Measurements from ENCODE around the gene NTRK2.

Gene NTRK2

DNA sequence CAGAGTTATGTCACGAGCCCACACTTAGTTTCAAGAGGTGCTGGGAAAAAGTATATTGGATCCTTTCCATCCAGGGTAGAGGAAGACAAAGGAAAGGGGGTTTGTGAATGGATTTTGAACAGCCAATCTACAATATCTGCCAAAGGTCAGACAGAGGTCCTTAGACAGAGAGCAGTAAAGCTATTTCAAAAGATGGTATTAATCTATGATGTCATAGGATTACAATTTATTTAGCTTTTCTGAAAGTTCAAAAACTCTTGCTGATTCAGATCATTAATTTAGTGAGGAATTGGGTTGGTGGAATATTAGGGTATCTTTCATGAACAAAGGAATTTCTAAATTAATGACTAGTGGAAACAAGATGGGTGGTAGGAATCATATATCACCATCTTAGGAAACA lies 126.9 kb downstream of the NTRK2 start:
- Histone ChIP-seq H3K4me1 (ENCODE audit: insufficient read depth, low read length) (no peaks in the 10 kb centered on the region), H3K27me3 (ENCODE audit: insufficient read depth, low read length, poor library complexity) (no peaks in the 10 kb centered on the region), H4K20me1 (ENCODE audit: insufficient read depth, low read length) (no peaks in the 10 kb centered on the region), H3K4me2 (ENCODE audit: insufficient read depth, low read length) (no peak overlapping the region), H3K4me3 (ENCODE audit: low read depth in 1 of 2, low read length in 2 of 2) (no peak overlapping the region), H3K9ac (ENCODE audit: low read depth, low read length) (no peak overlapping the region), H3K27ac (ENCODE audit: low read length) (no peak overlapping the region), H3K36me3 (ENCODE audit: insufficient read depth, low read length) (no peaks in the 10 kb centered on the region), H3K79me2 (ENCODE audit: insufficient read depth, low read length) (no peaks in the 10 kb centered on the region), H2AFZ (ENCODE audit: low read depth, low read length) (no peak overlapping the region), H3K9me3 (ENCODE audit: insufficient read depth, low read length, severe bottlenecking) (no peaks in the 10 kb centered on the region)
- DNase-seq, result no peak
- TF ChIP-seq, protein P1, sequence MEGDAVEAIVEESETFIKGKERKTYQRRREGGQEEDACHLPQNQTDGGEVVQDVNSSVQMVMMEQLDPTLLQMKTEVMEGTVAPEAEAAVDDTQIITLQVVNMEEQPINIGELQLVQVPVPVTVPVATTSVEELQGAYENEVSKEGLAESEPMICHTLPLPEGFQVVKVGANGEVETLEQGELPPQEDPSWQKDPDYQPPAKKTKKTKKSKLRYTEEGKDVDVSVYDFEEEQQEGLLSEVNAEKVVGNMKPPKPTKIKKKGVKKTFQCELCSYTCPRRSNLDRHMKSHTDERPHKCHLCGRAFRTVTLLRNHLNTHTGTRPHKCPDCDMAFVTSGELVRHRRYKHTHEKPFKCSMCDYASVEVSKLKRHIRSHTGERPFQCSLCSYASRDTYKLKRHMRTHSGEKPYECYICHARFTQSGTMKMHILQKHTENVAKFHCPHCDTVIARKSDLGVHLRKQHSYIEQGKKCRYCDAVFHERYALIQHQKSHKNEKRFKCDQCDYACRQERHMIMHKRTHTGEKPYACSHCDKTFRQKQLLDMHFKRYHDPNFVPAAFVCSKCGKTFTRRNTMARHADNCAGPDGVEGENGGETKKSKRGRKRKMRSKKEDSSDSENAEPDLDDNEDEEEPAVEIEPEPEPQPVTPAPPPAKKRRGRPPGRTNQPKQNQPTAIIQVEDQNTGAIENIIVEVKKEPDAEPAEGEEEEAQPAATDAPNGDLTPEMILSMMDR (IDR thresholded peaks at IDR 0.05; ENCODE audit: borderline replicate concordance, extremely low read depth, low read length, poor library complexity, severe bottlenecking), result no peak
- no peak for TF ChIP-seq EZH2 (IDR thresholded peaks at IDR 0.05; ENCODE audit: borderline replicate concordance, low read depth, low read length, severe bottlenecking)
- ATAC-seq (ENCODE audit: insufficient read depth, low read depth), result no peak

DNA sequence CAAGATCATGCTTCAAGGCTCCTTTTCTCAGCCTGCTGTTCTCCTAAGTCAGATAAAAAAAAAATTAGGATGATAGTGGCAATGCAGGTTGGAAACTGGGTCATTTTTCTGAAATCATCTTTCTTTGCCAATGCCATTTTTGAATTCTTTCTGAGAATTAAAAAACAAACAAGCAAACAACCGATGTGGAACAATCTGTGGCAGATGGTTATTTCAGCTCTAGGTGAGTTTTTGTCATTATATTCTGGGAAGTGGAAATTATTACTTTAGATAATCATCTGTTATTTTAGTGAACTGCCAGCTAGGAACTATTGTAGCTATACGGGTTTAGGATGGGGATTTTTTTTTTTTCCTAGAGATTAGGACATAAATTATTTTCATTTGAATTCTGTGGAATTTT lies 129.7 kb downstream of the NTRK2 start:
- H3K27ac ChIP-seq (ENCODE audit: low read length), result no peak overlapping the region
- H3K27me3 ChIP-seq (ENCODE audit: insufficient read depth, low read length, poor library complexity), result no peaks in the 10 kb centered on the region
- no peak overlapping the region for H2AFZ ChIP-seq (ENCODE audit: low read depth, low read length)
- H3K9ac ChIP-seq (ENCODE audit: low read depth, low read length), result no peak overlapping the region
- H3K4me3 ChIP-seq (ENCODE audit: low read depth in 1 of 2, low read length in 2 of 2), result no peak overlapping the region
- no peaks in the 10 kb centered on the region for H4K20me1 ChIP-seq (ENCODE audit: insufficient read depth, low read length)
- H3K9me3 ChIP-seq (ENCODE audit: insufficient read depth, low read length, severe bottlenecking), result no peaks in the 10 kb centered on the region
- no peak for TF ChIP-seq EZH2 (IDR thresholded peaks at IDR 0.05; ENCODE audit: borderline replicate concordance, low read depth, low read length, severe bottlenecking)
- H3K4me1 ChIP-seq (ENCODE audit: insufficient read depth, low read length), result no peaks in the 10 kb centered on the region
- no peak for ATAC-seq (ENCODE audit: insufficient read depth, low read depth)
- H3K36me3 ChIP-seq (ENCODE audit: insufficient read depth, low read length), result no peaks in the 10 kb centered on the region
- H3K4me2 ChIP-seq (ENCODE audit: insufficient read depth, low read length), result no peak overlapping the region
- DNase-seq, result no peak
- H3K79me2 ChIP-seq (ENCODE audit: insufficient read depth, low read length), result no peaks in the 10 kb centered on the region

DNA sequence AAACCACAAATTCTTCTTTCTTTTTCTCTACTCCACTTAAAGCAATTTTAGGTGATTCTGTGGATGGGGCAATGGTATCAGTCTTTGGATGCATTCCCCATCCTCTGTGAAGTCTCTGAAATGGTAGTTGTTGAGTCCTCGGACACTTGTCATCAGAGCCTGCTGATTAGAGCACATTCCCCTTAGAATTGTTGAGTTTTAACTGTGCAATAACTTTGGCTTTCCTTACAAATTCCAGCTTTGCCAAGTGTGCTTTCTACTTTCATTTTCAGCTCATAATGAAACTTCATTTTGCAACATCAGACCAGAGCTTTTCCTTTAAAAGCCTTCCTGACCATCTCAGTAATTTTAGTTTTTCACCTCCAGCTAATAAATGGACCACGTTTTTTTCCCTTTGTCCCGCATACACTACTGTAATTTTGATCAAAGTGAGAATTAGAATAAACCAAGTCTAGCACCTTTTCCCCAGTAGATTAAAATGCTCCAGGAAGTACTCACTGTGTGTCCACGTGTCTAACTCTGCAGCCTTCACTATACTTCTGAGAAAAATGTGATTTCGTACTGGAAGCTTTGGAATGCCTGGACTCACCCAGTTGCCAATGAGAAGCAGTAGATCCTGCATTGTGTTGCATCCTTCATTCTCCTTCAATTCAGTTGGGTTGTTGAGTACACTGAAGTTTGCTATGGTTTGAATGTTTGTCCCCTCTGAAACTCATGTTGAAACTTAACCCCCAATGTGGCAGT lies 135.6 kb downstream of the NTRK2 start:
- Histone ChIP-seq H3K9me3 (ENCODE audit: insufficient read depth, low read length, severe bottlenecking) (no peaks in the 10 kb centered on the region), H2AFZ (ENCODE audit: low read depth, low read length) (no peak overlapping the region), H3K27ac (ENCODE audit: low read length) (no peak overlapping the region), H3K4me3 (ENCODE audit: low read depth in 1 of 2, low read length in 2 of 2) (no peak overlapping the region), H3K79me2 (ENCODE audit: insufficient read depth, low read length) (no peaks in the 10 kb centered on the region), H3K9ac (ENCODE audit: low read depth, low read length) (no peak overlapping the region), H3K36me3 (ENCODE audit: insufficient read depth, low read length) (no peaks in the 10 kb centered on the region), H3K27me3 (ENCODE audit: insufficient read depth, low read length, poor library complexity) (no peaks in the 10 kb centered on the region), H4K20me1 (ENCODE audit: insufficient read depth, low read length) (no peaks in the 10 kb centered on the region), H3K4me2 (ENCODE audit: insufficient read depth, low read length) (no peak overlapping the region), H3K4me1 (ENCODE audit: insufficient read depth, low read length) (no peaks in the 10 kb centered on the region)
- no peak for DNase-seq
- ATAC-seq (ENCODE audit: insufficient read depth, low read depth), result no peak
- TF ChIP-seq, protein P1 (IDR thresholded peaks at IDR 0.05; ENCODE audit: borderline replicate concordance, extremely low read depth, low read length, poor library complexity, severe bottlenecking), result no peak
- TF ChIP-seq EZH2 (IDR thresholded peaks at IDR 0.05; ENCODE audit: borderline replicate concordance, low read depth, low read length, severe bottlenecking), result no peak

DNA sequence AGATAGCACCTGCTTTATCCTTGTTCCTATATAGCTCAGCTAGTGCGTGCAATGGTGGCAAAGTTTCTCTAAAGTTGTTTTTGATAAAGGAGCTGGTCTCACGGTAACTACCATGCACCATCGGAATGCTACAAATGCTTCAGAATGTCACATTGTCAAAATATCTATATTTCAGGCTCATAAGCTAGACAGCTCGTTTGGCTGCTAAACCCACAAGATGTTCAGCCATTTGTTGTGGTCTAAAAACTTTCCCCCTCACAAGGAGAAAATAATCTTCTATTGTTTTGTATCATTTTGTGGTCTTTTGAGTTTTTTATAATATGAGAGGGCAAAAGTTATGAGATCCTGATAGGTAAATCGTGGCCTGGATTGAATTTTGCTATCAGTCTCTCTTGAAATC lies 137.9 kb downstream of the NTRK2 start:
- Histone ChIP-seq H3K4me1 (ENCODE audit: insufficient read depth, low read length) (no peaks in the 10 kb centered on the region), H3K9me3 (ENCODE audit: insufficient read depth, low read length, severe bottlenecking) (no peaks in the 10 kb centered on the region), H3K4me2 (ENCODE audit: insufficient read depth, low read length) (no peak overlapping the region), H3K4me3 (ENCODE audit: low read depth in 1 of 2, low read length in 2 of 2) (no peak overlapping the region), H3K27ac (ENCODE audit: low read length) (no peak overlapping the region), H4K20me1 (ENCODE audit: insufficient read depth, low read length) (no peaks in the 10 kb centered on the region), H3K27me3 (ENCODE audit: insufficient read depth, low read length, poor library complexity) (no peaks in the 10 kb centered on the region), H3K9ac (ENCODE audit: low read depth, low read length) (no peak overlapping the region), H3K36me3 (ENCODE audit: insufficient read depth, low read length) (no peaks in the 10 kb centered on the region), H2AFZ (ENCODE audit: low read depth, low read length) (no peak overlapping the region), H3K79me2 (ENCODE audit: insufficient read depth, low read length) (no peaks in the 10 kb centered on the region)
- DNase-seq (no peak), ATAC-seq (ENCODE audit: insufficient read depth, low read depth) (no peak)
- TF ChIP-seq, protein P1 (IDR thresholded peaks at IDR 0.05; ENCODE audit: borderline replicate concordance, extremely low read depth, low read length, poor library complexity, severe bottlenecking), result no peak
- no peak for TF ChIP-seq EZH2 (IDR thresholded peaks at IDR 0.05; ENCODE audit: borderline replicate concordance, low read depth, low read length, severe bottlenecking)
